ENCODE results near the gene ACTR1B.

The ACTR1B gene

DNA sequence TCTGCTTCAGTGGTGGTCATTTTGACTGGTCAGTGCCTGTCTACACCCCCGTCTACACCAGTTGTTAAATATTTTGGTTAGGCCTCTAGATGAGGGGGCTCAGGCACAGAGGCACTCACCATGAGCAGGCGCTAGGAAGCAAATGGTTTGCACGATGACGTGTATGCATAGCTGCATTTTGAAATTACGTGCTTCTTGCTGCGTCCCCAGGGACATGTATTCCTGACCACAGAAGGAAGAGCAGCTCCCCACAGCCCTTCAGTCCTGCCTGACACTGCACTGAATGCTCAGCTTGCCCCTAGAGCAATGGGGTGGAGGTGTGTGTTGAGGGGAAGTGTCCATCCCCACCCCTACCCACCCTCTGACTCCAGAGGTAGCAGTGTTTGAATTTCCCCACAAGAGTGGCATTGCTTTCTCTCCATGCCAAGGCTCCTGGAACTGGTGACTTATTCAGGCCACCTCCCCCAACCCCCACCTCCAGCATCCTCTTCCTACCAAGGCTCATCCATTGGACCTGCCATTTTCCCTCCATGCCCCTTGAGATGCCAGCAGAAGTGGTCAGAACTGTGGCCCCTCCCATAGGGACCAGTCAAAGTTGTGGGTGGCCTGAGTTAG lies 38.1 kb upstream of the ACTR1B start:
- no peaks in the 10 kb centered on the region for H3K9me3 ChIP-seq (ENCODE audit: control extremely low read depth in 1 of 5, control insufficient read depth in 4 of 5, insufficient read depth in 2 of 5, low read depth in 1 of 5, low read length in 4 of 5)
- WGBS (ENCODE audit: insufficient coverage): 98% methylated on average over 6 of the region's 6 CpGs
- H3K4me1 ChIP-seq (ENCODE audit: control extremely low read depth in 1 of 4, control insufficient read depth in 4 of 4, insufficient read depth in 4 of 4, low read length in 3 of 4): peaks cover 0 to 2% (median under 1%) of the 10 kb centered on the region in 4 experiments
- H3K36me3 ChIP-seq (ENCODE audit: control insufficient read depth in 4 of 4, insufficient read depth in 4 of 4, low read length in 3 of 4): no peaks in the 10 kb centered on the region
- no peaks in the 10 kb centered on the region for H3K27me3 ChIP-seq (replicated peaks in 2 of 5; ENCODE audit: control insufficient read depth in 4 of 5, insufficient read depth in 5 of 5, low read length in 4 of 5)
- H3K4me3 ChIP-seq (ENCODE audit: control insufficient read depth in 1 of 7, extremely low read depth in 1 of 7, insufficient read depth in 4 of 7, low read depth in 2 of 7, low read length in 6 of 7): no peak overlapping the region
- ChIA-PET POLR2A (no interaction called here), CTCF (interaction anchor here (0.6 to 6.5 kb wide), 6 partner anchors 10 to 51 kb away, joined by 3 to 108 read pairs (median 3); partner anchors contain the start of genes ACTR1B and ZAP70)
- no peak overlapping the region for H3K27ac ChIP-seq (ENCODE audit: insufficient read depth in 1 of 2, low read depth in 1 of 2, low read length in 2 of 2, poor library complexity in 1 of 2, severe bottlenecking in 2 of 2)
- no peak for DNase-seq

- no peak for DNase-seq
- H3K4me3 ChIP-seq (ENCODE audit: control insufficient read depth in 1 of 7, extremely low read depth in 1 of 7, insufficient read depth in 4 of 7, low read depth in 2 of 7, low read length in 6 of 7): no peak overlapping the region
- ChIA-PET CTCF (interaction anchor here (0.6 to 6.5 kb wide), 6 partner anchors 11 to 66 kb away, joined by 3 to 108 read pairs (median 4); partner anchors contain the start of genes ACTR1B and ZAP70), POLR2A (no interaction called here)
- H3K27ac ChIP-seq (ENCODE audit: insufficient read depth in 1 of 2, low read depth in 1 of 2, low read length in 2 of 2, poor library complexity in 1 of 2, severe bottlenecking in 2 of 2): no peak overlapping the region
- whole genome bisulfite sequencing (ENCODE audit: insufficient coverage): 75% methylated on average over 12 of the region's 13 CpGs
- no peaks in the 10 kb centered on the region for H3K27me3 ChIP-seq (replicated peaks in 2 of 5; ENCODE audit: control insufficient read depth in 4 of 5, insufficient read depth in 5 of 5, low read length in 4 of 5)
- peaks cover 0 to 4% (median under 1%) of the 10 kb centered on the region in 4 experiments for H3K4me1 ChIP-seq (ENCODE audit: control extremely low read depth in 1 of 4, control insufficient read depth in 4 of 4, insufficient read depth in 4 of 4, low read length in 3 of 4)
- no peaks in the 10 kb centered on the region for H3K9me3 ChIP-seq (ENCODE audit: control extremely low read depth in 1 of 5, control insufficient read depth in 4 of 5, insufficient read depth in 2 of 5, low read depth in 1 of 5, low read length in 4 of 5)
- no peaks in the 10 kb centered on the region for H3K36me3 ChIP-seq (ENCODE audit: control insufficient read depth in 4 of 4, insufficient read depth in 4 of 4, low read length in 3 of 4)
Measured at GRCh38 chr2:97701186-97701585, 37.3 kb upstream of the ACTR1B start.

DNA sequence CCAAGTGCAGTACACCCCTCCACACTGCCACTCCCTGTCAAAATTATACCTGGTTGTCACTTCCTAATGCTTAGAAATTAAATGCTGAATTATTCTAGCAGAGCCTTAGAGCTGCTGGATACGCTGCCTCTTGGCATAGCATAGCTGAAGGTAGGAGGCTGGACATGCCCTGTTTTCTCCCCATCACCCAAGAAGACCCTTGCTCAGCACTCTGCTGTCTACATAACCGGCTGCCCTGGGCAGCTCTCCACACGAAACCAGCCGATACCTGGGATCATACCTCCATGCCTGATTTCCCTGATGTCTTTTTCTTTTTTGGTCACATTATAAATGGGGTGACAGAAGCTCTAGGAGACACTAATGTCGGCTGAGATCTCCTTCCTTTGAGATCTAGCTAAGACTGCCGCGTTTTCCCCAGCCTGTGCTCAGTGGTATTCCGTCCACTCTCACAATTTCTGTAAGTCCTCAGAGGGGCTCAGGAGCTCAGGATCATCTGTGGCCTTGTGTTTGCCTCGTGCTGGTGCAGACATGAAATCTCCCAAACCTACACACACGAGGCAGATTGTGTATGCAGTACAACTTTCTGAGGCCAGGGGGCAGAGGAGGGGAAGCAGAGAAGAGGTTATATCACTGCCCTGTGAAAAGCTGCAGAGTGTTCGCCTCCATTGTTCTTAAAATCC lies 36.1 kb upstream of the ACTR1B start:
- H3K4me3 ChIP-seq (ENCODE audit: control insufficient read depth in 1 of 7, extremely low read depth in 1 of 7, insufficient read depth in 4 of 7, low read depth in 2 of 7, low read length in 6 of 7): no peak overlapping the region
- H3K27me3 ChIP-seq (replicated peaks in 2 of 5; ENCODE audit: control insufficient read depth in 4 of 5, insufficient read depth in 5 of 5, low read length in 4 of 5): no peaks in the 10 kb centered on the region
- 81% methylated on average over 9 of the region's 11 CpGs for WGBS (ENCODE audit: insufficient coverage)
- H3K27ac ChIP-seq (ENCODE audit: insufficient read depth in 1 of 2, low read depth in 1 of 2, low read length in 2 of 2, poor library complexity in 1 of 2, severe bottlenecking in 2 of 2): no peak overlapping the region
- H3K36me3 ChIP-seq (ENCODE audit: control insufficient read depth in 4 of 4, insufficient read depth in 4 of 4, low read length in 3 of 4): no peaks in the 10 kb centered on the region
- no peaks in the 10 kb centered on the region for H3K9me3 ChIP-seq (ENCODE audit: control extremely low read depth in 1 of 5, control insufficient read depth in 4 of 5, insufficient read depth in 2 of 5, low read depth in 1 of 5, low read length in 4 of 5)
- DNase-seq: peak; percentile 65 to 83 (median 77)
- ChIA-PET POLR2A (interaction anchor here (0.7 to 0.8 kb wide), 2 partner anchors 36 to 1434 kb away, joined by 3 read pairs; partner anchors contain the start of genes ACTR1B and CIAO1), CTCF (interaction anchor here (0.8 to 6.5 kb wide), 22 partner anchors 9 to 687 kb away, joined by 3 to 111 read pairs (median 6); partner anchors contain the start of genes ACTR1B, ANKRD36B, COX5B and ZAP70)
- H3K4me1 ChIP-seq (ENCODE audit: control extremely low read depth in 1 of 4, control insufficient read depth in 4 of 4, insufficient read depth in 4 of 4, low read length in 3 of 4): peaks cover 0 to 4% (median under 1%) of the 10 kb centered on the region in 4 experiments

GRCh38 chr2:97698530-97698929 lies 34.7 kb upstream of the ACTR1B start:
- no CpG with 5 or more reads among the region's 4 CpGs for WGBS (ENCODE audit: insufficient coverage)
- Histone ChIP-seq H3K27me3 (replicated peaks in 2 of 5; ENCODE audit: control insufficient read depth in 4 of 5, insufficient read depth in 5 of 5, low read length in 4 of 5) (no peaks in the 10 kb centered on the region), H3K4me1 (ENCODE audit: control extremely low read depth in 1 of 4, control insufficient read depth in 4 of 4, insufficient read depth in 4 of 4, low read length in 3 of 4) (peaks cover 0 to 4% (median under 1%) of the 10 kb centered on the region in 4 experiments), H3K9me3 (ENCODE audit: control extremely low read depth in 1 of 5, control insufficient read depth in 4 of 5, insufficient read depth in 2 of 5, low read depth in 1 of 5, low read length in 4 of 5) (peaks cover 0 to under 1% (median 0%) of the 10 kb centered on the region in 5 experiments), H3K27ac (ENCODE audit: insufficient read depth in 1 of 2, low read depth in 1 of 2, low read length in 2 of 2, poor library complexity in 1 of 2, severe bottlenecking in 2 of 2) (no peak overlapping the region), H3K36me3 (ENCODE audit: control insufficient read depth in 4 of 4, insufficient read depth in 4 of 4, low read length in 3 of 4) (no peaks in the 10 kb centered on the region), H3K4me3 (ENCODE audit: control insufficient read depth in 1 of 7, extremely low read depth in 1 of 7, insufficient read depth in 4 of 7, low read depth in 2 of 7, low read length in 6 of 7) (no peak overlapping the region)
- POLR2A ChIA-PET: interaction anchor here (2.7 kb wide), 1 partner anchor 34 kb away, joined by 10 read pairs; the partner anchor contains the start of gene ACTR1B
- no peak for DNase-seq
- CTCF ChIA-PET: interaction anchor here (0.9 to 6.5 kb wide), 25 partner anchors 12 to 688 kb away, joined by 3 to 111 read pairs (median 6); partner anchors contain the start of genes ACTR1B, ANKRD36B, COX5B and ZAP70

DNA sequence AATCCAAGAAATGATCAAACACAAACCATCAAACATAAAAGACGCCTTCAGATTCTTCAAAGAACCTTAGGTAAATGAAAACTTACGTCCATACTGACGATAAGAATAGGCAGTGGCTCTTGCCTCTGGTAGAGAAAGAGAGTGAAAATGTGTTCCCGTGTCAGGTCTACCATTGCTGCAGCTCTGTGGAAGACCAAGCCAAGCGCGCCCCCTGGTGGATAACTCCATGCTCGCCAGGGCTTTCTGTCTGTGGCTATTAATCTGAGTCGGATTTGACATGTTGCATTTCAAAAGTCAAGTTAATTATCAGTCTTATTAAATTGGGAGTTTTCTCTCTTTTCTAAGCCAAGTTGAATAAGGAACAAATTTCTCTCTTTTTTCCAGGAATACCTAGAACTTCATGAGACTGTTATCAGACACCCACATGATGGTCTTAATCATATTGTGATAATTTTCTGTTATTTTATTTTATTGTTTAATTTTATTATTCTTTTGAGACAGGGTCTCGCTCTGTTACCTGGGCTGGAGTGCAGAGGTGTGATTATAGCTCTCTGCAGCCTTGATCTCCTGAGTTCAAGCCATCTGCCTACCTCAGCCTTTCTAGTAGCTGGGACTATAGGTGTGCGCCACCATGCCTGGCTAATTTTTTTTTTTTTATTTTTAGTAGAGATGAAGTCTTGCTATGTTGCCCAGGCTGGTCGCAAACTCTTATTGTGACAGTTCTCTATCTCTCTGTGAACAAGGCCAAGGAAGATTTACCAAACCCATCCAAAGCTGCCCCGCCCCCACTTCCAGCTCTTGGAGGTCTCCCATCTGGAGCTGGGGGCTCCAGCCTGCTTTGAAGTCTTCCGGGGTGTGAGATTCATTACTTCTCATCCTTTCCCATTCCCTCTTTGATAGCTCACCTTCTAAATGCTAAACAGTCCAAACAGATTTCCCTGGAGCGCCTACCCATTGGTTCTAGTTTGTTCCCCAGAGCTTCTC lies 33.7 kb upstream of the ACTR1B start:
- ChIA-PET POLR2A (interaction anchor here (0.6 to 2.7 kb wide), 4 partner anchors 16 to 45 kb away, joined by 3 to 10 read pairs (median 4); partner anchors contain the start of gene ACTR1B), CTCF (interaction anchor here (0.7 to 6.5 kb wide), 26 partner anchors 10 to 689 kb away, joined by 3 to 111 read pairs (median 6); partner anchors contain the start of genes ACTR1B, ANKRD36B, C2orf92 and COX5B)
- H3K4me3 ChIP-seq (ENCODE audit: control insufficient read depth in 1 of 7, extremely low read depth in 1 of 7, insufficient read depth in 4 of 7, low read depth in 2 of 7, low read length in 6 of 7): peak overlapping the region in 1 of 7 experiments; percentile 59
- DNase-seq: peak; percentile 83 to 93 (median 88)
- H3K27ac ChIP-seq (ENCODE audit: insufficient read depth in 1 of 2, low read depth in 1 of 2, low read length in 2 of 2, poor library complexity in 1 of 2, severe bottlenecking in 2 of 2): no peak overlapping the region
- peaks cover 0 to 4% (median under 1%) of the 10 kb centered on the region in 4 experiments for H3K4me1 ChIP-seq (ENCODE audit: control extremely low read depth in 1 of 4, control insufficient read depth in 4 of 4, insufficient read depth in 4 of 4, low read length in 3 of 4)
- H3K36me3 ChIP-seq (ENCODE audit: control insufficient read depth in 4 of 4, insufficient read depth in 4 of 4, low read length in 3 of 4): no peaks in the 10 kb centered on the region
- WGBS (ENCODE audit: insufficient coverage): 43% methylated on average over 10 of the region's 14 CpGs
- peaks cover 0 to 1% (median 0%) of the 10 kb centered on the region in 5 experiments for H3K9me3 ChIP-seq (ENCODE audit: control extremely low read depth in 1 of 5, control insufficient read depth in 4 of 5, insufficient read depth in 2 of 5, low read depth in 1 of 5, low read length in 4 of 5)
- no peaks in the 10 kb centered on the region for H3K27me3 ChIP-seq (replicated peaks in 2 of 5; ENCODE audit: control insufficient read depth in 4 of 5, insufficient read depth in 5 of 5, low read length in 4 of 5)

DNA sequence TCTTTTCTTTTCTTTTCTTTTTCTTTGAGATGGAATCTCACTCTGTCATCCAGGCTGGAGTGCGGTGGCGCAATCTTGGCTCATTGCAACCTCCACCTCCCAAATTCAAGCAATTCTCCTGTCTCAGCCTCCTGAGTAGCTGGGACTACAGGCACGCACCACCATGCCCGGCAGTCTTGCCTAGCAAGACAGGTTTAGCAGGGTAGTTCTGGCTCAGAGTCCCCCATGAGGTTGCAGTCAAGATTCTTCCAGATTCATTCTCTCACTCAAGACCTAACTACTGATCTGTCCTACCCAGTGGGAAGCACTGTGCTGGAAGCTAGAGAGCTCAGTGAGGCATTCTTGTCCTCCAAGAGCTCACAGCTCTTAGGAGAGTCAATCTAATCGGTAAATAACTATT lies 31.9 kb upstream of the ACTR1B start:
- H3K9me3 ChIP-seq (ENCODE audit: control extremely low read depth in 1 of 5, control insufficient read depth in 4 of 5, insufficient read depth in 2 of 5, low read depth in 1 of 5, low read length in 4 of 5): peaks cover 0 to 1% (median 0%) of the 10 kb centered on the region in 5 experiments
- H3K4me3 ChIP-seq (ENCODE audit: control insufficient read depth in 1 of 7, extremely low read depth in 1 of 7, insufficient read depth in 4 of 7, low read depth in 2 of 7, low read length in 6 of 7): no peak overlapping the region
- WGBS (ENCODE audit: insufficient coverage): 100% methylated on average over 2 of the region's 5 CpGs
- POLR2A ChIA-PET: interaction anchor here (2.7 kb wide), 1 partner anchor 31 kb away, joined by 10 read pairs; the partner anchor contains the start of gene ACTR1B
- H3K4me1 ChIP-seq (ENCODE audit: control extremely low read depth in 1 of 4, control insufficient read depth in 4 of 4, insufficient read depth in 4 of 4, low read length in 3 of 4): peaks cover 0 to 12% (median 5%) of the 10 kb centered on the region in 4 experiments
- H3K27ac ChIP-seq (ENCODE audit: insufficient read depth in 1 of 2, low read depth in 1 of 2, low read length in 2 of 2, poor library complexity in 1 of 2, severe bottlenecking in 2 of 2): no peak overlapping the region
- no peak for DNase-seq
- H3K36me3 ChIP-seq (ENCODE audit: control insufficient read depth in 4 of 4, insufficient read depth in 4 of 4, low read length in 3 of 4): no peaks in the 10 kb centered on the region
- CTCF ChIA-PET: interaction anchor here (0.6 to 6.5 kb wide), 12 partner anchors 9 to 1689 kb away, joined by 3 to 111 read pairs (median 20); partner anchors contain the start of genes ACTR1B, ANKRD36B, C2orf92 and COX5B
- no peaks in the 10 kb centered on the region for H3K27me3 ChIP-seq (replicated peaks in 2 of 5; ENCODE audit: control insufficient read depth in 4 of 5, insufficient read depth in 5 of 5, low read length in 4 of 5)
